ENCODE data around the gene PAQR4. TPM values are rescaled to one million over a fixed set of nuclear protein-coding genes. Genes with fewer than 3 reads are reported as not detected.

PAQR4 gene
- polyA plus RNA-seq, 1 of the 3 experiments (the other 2 are of a cell fraction) = 8.8 TPM

GRCh38 chr16:2952679-2953078 lies 16.5 kb upstream of the PAQR4 start:
- H3K9ac ChIP-seq = no peak overlapping the region
- POLR2A ChIA-PET = no interaction called here
- H3K4me3 ChIP-seq (ENCODE audit: low read depth in 2 of 2, low read length in 1 of 2) = no peak overlapping the region
- no peaks in the 10 kb centered on the region for H3K79me2 ChIP-seq (ENCODE audit: insufficient read depth)
- H4K20me1 ChIP-seq (ENCODE audit: insufficient read depth) = no peaks in the 10 kb centered on the region
- no peaks in the 10 kb centered on the region for H3K9me2 ChIP-seq
- no peaks in the 10 kb centered on the region for H3K4me1 ChIP-seq (ENCODE audit: control insufficient read depth in 1 of 2, insufficient read depth in 2 of 2, low read depth in 1 of 2, low read length in 1 of 2)
- H3K27ac ChIP-seq (ENCODE audit: low read depth in 2 of 2, low read length in 1 of 2) = no peak overlapping the region
- H3F3A ChIP-seq (replicated peaks; ENCODE audit: insufficient read depth) = no peaks in the 10 kb centered on the region
- H2AFZ ChIP-seq (ENCODE audit: low read depth) = no peak overlapping the region
- CTCF ChIA-PET = interaction anchor here (1.1 to 1.8 kb wide), 4 partner anchors 9 to 26 kb away, joined by 3 to 6 read pairs (median 4); no protein-coding TSS in a partner anchor
- no peaks in the 10 kb centered on the region for H3K9me3 ChIP-seq
- TF ChIP-seq SMC3 (IDR thresholded peaks at IDR 0.05; ENCODE audit: low read depth, low read length) (no peak), EP300 (IDR thresholded peaks at IDR 0.05; ENCODE audit: borderline replicate concordance in 1 of 2, low read depth in 1 of 2, low read length in 1 of 2) (no peak), POLR2AphosphoS5 (IDR thresholded peaks at IDR 0.05; ENCODE audit: low read depth, low read length) (no peak), RXRA (IDR thresholded peaks at IDR 0.05; ENCODE audit: borderline replicate concordance, low read depth) (no peak), ZBTB33 (IDR thresholded peaks at IDR 0.05; ENCODE audit: borderline replicate concordance, low read depth) (no peak), GABPA (IDR thresholded peaks at IDR 0.05; ENCODE audit: low read depth) (no peak), RFX5 (IDR thresholded peaks at IDR 0.05; ENCODE audit: low read length) (no peak), YY1 (IDR thresholded peaks at IDR 0.05; ENCODE audit: low read depth) (no peak), CTCF (IDR thresholded peaks at IDR 0.05) (no peak)
- DNase-seq = no peak
- WGBS (ENCODE audit: low lambda C conversion rate) = 59% methylated on average over 10 of the region's 11 CpGs
- H3K36me3 ChIP-seq (replicated peaks in 1 of 2; ENCODE audit: control insufficient read depth in 1 of 2, insufficient read depth in 2 of 2, low read length in 1 of 2) = no peaks in the 10 kb centered on the region
- H3K4me2 ChIP-seq = no peak overlapping the region
- H3K27me3 ChIP-seq (ENCODE audit: insufficient read depth) = no peaks in the 10 kb centered on the region; the same call in 1 of the 2 replicates

DNA sequence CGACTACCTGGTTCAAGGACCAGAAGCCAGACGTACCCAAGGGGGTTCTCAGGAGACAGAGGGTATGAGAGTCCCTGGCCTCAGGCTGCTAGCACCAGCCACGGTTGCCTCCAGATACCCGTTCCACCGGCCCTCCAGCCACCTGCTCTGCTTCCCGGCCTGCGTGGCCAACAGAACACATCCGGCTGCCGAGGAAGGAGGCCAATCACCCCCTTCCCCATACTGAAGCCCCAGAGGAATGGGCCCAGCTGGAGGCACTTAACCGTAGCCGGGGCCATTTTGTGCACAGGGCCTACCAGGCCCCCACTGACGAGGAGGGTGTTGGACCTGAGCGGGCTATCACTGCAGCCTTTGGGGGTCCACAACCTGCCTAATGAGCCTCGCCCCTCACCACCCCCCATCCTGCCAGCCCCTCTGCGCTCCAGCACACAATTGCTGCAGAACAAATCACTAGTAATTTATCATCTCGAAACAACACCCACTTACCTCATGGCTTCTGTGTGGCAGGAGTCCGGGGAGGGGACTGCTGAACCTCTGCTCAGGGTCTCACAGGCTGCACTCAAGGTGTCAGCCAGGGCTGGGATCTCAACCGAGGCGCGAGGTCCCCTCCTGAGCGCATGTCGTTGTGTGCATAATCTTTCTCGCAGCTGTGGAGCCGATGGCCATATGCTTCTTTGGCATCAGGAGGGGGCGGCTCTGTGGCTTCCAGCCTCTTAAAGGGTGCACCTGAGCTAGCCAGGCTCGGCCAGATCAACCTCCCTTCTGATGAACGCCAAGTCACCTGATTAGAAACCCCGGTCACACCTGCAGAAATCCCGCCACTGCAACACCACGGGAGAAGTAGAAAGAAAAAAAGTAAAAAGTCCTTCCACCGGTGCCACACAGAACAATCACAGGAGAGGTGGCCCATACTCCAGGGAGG lies 15.2 kb upstream of the PAQR4 start:
- no peak overlapping the region for H3K9ac ChIP-seq
- peaks cover 3% of the 10 kb centered on the region; the same call in 1 of the 2 replicates for H3K27me3 ChIP-seq (ENCODE audit: insufficient read depth)
- H3K4me2 ChIP-seq = no peak overlapping the region
- no peaks in the 10 kb centered on the region for H3K9me2 ChIP-seq
- no peaks in the 10 kb centered on the region for H3K9me3 ChIP-seq
- TF ChIP-seq EP300 (IDR thresholded peaks at IDR 0.05; ENCODE audit: borderline replicate concordance in 1 of 2, low read depth in 1 of 2, low read length in 1 of 2) = no peak
- TF ChIP-seq, protein P1, sequence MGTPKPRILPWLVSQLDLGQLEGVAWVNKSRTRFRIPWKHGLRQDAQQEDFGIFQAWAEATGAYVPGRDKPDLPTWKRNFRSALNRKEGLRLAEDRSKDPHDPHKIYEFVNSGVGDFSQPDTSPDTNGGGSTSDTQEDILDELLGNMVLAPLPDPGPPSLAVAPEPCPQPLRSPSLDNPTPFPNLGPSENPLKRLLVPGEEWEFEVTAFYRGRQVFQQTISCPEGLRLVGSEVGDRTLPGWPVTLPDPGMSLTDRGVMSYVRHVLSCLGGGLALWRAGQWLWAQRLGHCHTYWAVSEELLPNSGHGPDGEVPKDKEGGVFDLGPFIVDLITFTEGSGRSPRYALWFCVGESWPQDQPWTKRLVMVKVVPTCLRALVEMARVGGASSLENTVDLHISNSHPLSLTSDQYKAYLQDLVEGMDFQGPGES (IDR thresholded peaks at IDR 0.05; ENCODE audit: low read depth, low read length) = no peak
- no peak for TF ChIP-seq RFX5 (IDR thresholded peaks at IDR 0.05; ENCODE audit: low read length)
- no peak overlapping the region for H2AFZ ChIP-seq (ENCODE audit: low read depth)
- no peaks in the 10 kb centered on the region for H3K36me3 ChIP-seq (replicated peaks in 1 of 2; ENCODE audit: control insufficient read depth in 1 of 2, insufficient read depth in 2 of 2, low read length in 1 of 2)
- ChIA-PET CTCF (interaction anchor here (0.6 to 1.7 kb wide), 3 partner anchors 8 to 86 kb away, joined by 3 to 6 read pairs (median 3); no protein-coding TSS in a partner anchor), POLR2A (no interaction called here)
- no peak overlapping the region for H3K4me3 ChIP-seq (ENCODE audit: low read depth in 2 of 2, low read length in 1 of 2)
- no peaks in the 10 kb centered on the region for H4K20me1 ChIP-seq (ENCODE audit: insufficient read depth)
- no peak overlapping the region for H3K27ac ChIP-seq (ENCODE audit: low read depth in 2 of 2, low read length in 1 of 2)
- 66% methylated on average over 24 of the region's 31 CpGs for WGBS (ENCODE audit: low lambda C conversion rate)
- no peaks in the 10 kb centered on the region for H3F3A ChIP-seq (replicated peaks; ENCODE audit: insufficient read depth)
- DNase-seq = no peak
- no peaks in the 10 kb centered on the region for H3K4me1 ChIP-seq (ENCODE audit: control insufficient read depth in 1 of 2, insufficient read depth in 2 of 2, low read depth in 1 of 2, low read length in 1 of 2)
- H3K79me2 ChIP-seq (ENCODE audit: insufficient read depth) = no peaks in the 10 kb centered on the region

Measured in SK-N-SH (cell line).